HCT116 (cell line): ENCODE measurements around the gene EEA1. TPM values are rescaled to one million over a fixed set of nuclear protein-coding genes. Genes with fewer than 3 reads are reported as not detected.

Experiments
- ATAC-seq: fragments of 200-7000 bp; cut with Tn5 transposase; 2 replicates; pipeline ENCODE4 v1.9.1; 2020; ENCODE audit warnings: mild to moderate bottlenecking, moderate library complexity
- BruUV-seq: library from RNA; stranded (reverse); fragments of 400-500 nt; replicated peaks from 2 replicates; lab custom pipeline; 2021; lab: Mats Ljungman, UMichigan
- CTCF ChIA-PET: fragments of 300-600 bp; sonication (Branson Sonifier 250); formaldehyde crosslinking; loops from one replicate; lab custom pipeline; 2021; ENCODE audit warnings: antibody characterized with exemption; lab: Charles Lee
- POLR2A ChIA-PET: fragments of 300-600, 350-600 bp; sonication (Branson Sonifier 250); formaldehyde crosslinking; loops from one replicate; lab custom pipeline; 2021; ENCODE audit warnings: antibody characterized with exemption; lab: Charles Lee
- RAD21 ChIA-PET, 2 experiments: fragments of 300-600 bp; sonication (Branson Sonifier 250); formaldehyde crosslinking; loops; one replicate each; lab custom pipeline; 2023; ENCODE audit warnings: low total read pairs in 2 of 2; ENCODE audit not compliant: uncharacterized antibody in 2 of 2, unreplicated experiment in 2 of 2, low non-redundant PET in 1 of 2; lab: Charles Lee
- DNase-seq: peaks from one replicate; pipeline ENCODE4 v3.0.0-alpha.2; 2010; ENCODE audit warnings: low read depth, low spot score
- H2AFZ ChIP-seq: fragments of 200-600 bp; shearing (Covaris generic), sonication (generic); 2 replicates; pipeline ENCODE4 v1.6.1; 2017; ENCODE audit warnings: low read depth, mixed run types, mixed read lengths, antibody characterized with exemption, low read length; ENCODE audit not compliant: poor library complexity, severe bottlenecking
- H3K27ac ChIP-seq: 2 replicates; pipeline ENCODE4 v1.5.1; 2012; ENCODE audit warnings: low read depth, low read length
- H3K27me3 ChIP-seq: fragments of 200-600 bp; sonication (generic); 2 replicates; pipeline ENCODE4 v1.6.1; 2016; ENCODE audit warnings: mixed run types, low read length, mixed read lengths; ENCODE audit not compliant: insufficient read depth
- H3K36me3 ChIP-seq, 2 experiments: fragments of 200-500 bp in 1 of 2; fragments of 200-600 bp in 1 of 2; sonication (Bioruptor generic) in 1 of 2; sonication (generic) in 1 of 2; 2 replicates each; pipeline versions ENCODE4 v1.5.1 to v1.6.1; 2014 to 2016; ENCODE audit warnings: low read length in 2 of 2, inconsistent platforms in 1 of 2, mixed read lengths in 1 of 2, mixed run types in 1 of 2; ENCODE audit not compliant: insufficient read depth in 2 of 2, control insufficient read depth in 1 of 2
- H3K4me1 ChIP-seq, 2 experiments: fragments of 200-600 bp in 1 of 2; sonication (generic) in 1 of 2; 2 replicates each; pipeline versions ENCODE4 v1.5.1 to v1.6.1; 2012 to 2017; ENCODE audit warnings: low read length in 2 of 2, inconsistent platforms in 1 of 2, mild to moderate bottlenecking in 1 of 2, mixed read lengths in 1 of 2, mixed run types in 1 of 2, moderate library complexity in 1 of 2; ENCODE audit not compliant: insufficient read depth in 2 of 2, control insufficient read depth in 1 of 2
- H3K4me2 ChIP-seq: fragments of 200-600 bp; sonication (generic); 2 replicates; pipeline ENCODE4 v1.6.1; 2017; ENCODE audit warnings: mixed run types, low read length, mixed read lengths
- H3K4me3 ChIP-seq, 2 experiments: fragments of 200-600 bp in 1 of 2; sonication (generic) in 1 of 2; replicated peaks in 1 of 2; 2 replicates each; pipeline ENCODE4 v1.5.1; 2011 to 2016; ENCODE audit warnings: low read length in 2 of 2, control low read depth in 1 of 2, low read depth in 1 of 2, mild to moderate bottlenecking in 1 of 2, mixed read lengths in 1 of 2, mixed run types in 1 of 2
- H3K79me2 ChIP-seq: fragments of 200-600 bp; sonication (generic); 2 replicates; pipeline ENCODE4 v1.6.1; 2017; ENCODE audit warnings: mild to moderate bottlenecking, mixed run types, low read length, moderate library complexity, mixed read lengths; ENCODE audit not compliant: insufficient read depth
- H3K9ac ChIP-seq: fragments of 200-600 bp; sonication (generic); 2 replicates; pipeline ENCODE4 v1.6.1; 2016; ENCODE audit warnings: low read length, mixed read lengths
- H3K9me2 ChIP-seq: fragments of 200-600 bp; sonication (generic), shearing (Covaris generic); 2 replicates; pipeline ENCODE4 v1.6.1; 2017; ENCODE audit warnings: mixed run types, mild to moderate bottlenecking, moderate library complexity; ENCODE audit not compliant: insufficient read depth
- H3K9me3 ChIP-seq, 2 experiments: fragments of 200-500 bp in 1 of 2; fragments of 200-600 bp in 1 of 2; sonication (Bioruptor generic) in 1 of 2; sonication (generic) in 1 of 2; 2 replicates each; pipeline ENCODE4 v1.6.1; 2014 to 2017; ENCODE audit warnings: low read length in 2 of 2, mixed read lengths in 2 of 2, inconsistent platforms in 1 of 2, low read depth in 1 of 2, mild to moderate bottlenecking in 1 of 2, mixed run types in 1 of 2, moderate library complexity in 1 of 2; ENCODE audit not compliant: control insufficient read depth in 1 of 2, insufficient read depth in 1 of 2
- H4K20me1 ChIP-seq: fragments of 200-600 bp; sonication (generic), shearing (Covaris generic); 2 replicates; pipeline ENCODE4 v1.6.1; 2017; ENCODE audit warnings: mixed run types, mild to moderate bottlenecking, moderate library complexity; ENCODE audit not compliant: insufficient read depth
- ATF3 ChIP-seq: IDR thresholded peaks from 2 replicates; pipeline ENCODE4 v1.6.1; 2012
- CBX3 ChIP-seq: IDR thresholded peaks from 2 replicates; pipeline ENCODE4 v1.6.1; 2012; ENCODE audit warnings: low read depth
- CEBPB ChIP-seq: IDR thresholded peaks from 2 replicates; pipeline ENCODE4 v1.6.1; 2012; ENCODE audit warnings: low read depth
- FOSL1 ChIP-seq: IDR thresholded peaks from 2 replicates; pipeline ENCODE4 v1.6.1; 2012; ENCODE audit warnings: low read depth
- POLR2A ChIP-seq: IDR thresholded peaks from 2 replicates; pipeline ENCODE4 v1.7.0; 2011; ENCODE audit warnings: borderline replicate concordance; ENCODE audit not compliant: insufficient read depth, insufficient read length; ENCODE audit errors: extremely low read depth
- SIN3A ChIP-seq: IDR thresholded peaks from 2 replicates; pipeline ENCODE4 v1.6.1; 2012; ENCODE audit warnings: low read depth
- SP1 ChIP-seq: IDR thresholded peaks from 2 replicates; pipeline ENCODE4 v1.6.1; 2012; ENCODE audit warnings: low read depth
- intact Hi-C: fragments of 100-400 bp; cut with micrococcal nuclease; formaldehyde crosslinking; loops from 2 replicates; pipeline ENCODE4 v1.10.0; 2022
- total RNA-seq: library from RNA; stranded (reverse); gene quantifications from one replicate; pipeline ENCODE4 v1.2.1, GENCODE V29; 2021; ENCODE audit not compliant: unreplicated experiment
- TF ChIP-seq, protein P1 (sequence below): IDR thresholded peaks from 2 replicates; pipeline ENCODE4 v1.6.1; 2012
- TF ChIP-seq, protein P2 (sequence below): IDR thresholded peaks from 2 replicates; pipeline ENCODE4 v1.6.1; 2012; ENCODE audit warnings: low read depth

The EEA1 gene
- total RNA-seq, 1 experiment from 2014 or later, result 13.8 TPM

- Histone ChIP-seq H3K4me1 (peaks cover 0 to 3% of the 10 kb centered on the region in 2 experiments; a peak in 2 of 4 replicates), H3K4me2 (no peak overlapping the region), H3K9me2 (no peaks in the 10 kb centered on the region), H4K20me1 (no peaks in the 10 kb centered on the region), H3K79me2 (peaks cover 27% of the 10 kb centered on the region), H3K9ac (no peak overlapping the region)
- BruUV-seq, result no TSS peak
- RAD21 ChIA-PET, result no interaction called here
- no peak for TF ChIP-seq ATF3
- TF ChIP-seq, protein P1, sequence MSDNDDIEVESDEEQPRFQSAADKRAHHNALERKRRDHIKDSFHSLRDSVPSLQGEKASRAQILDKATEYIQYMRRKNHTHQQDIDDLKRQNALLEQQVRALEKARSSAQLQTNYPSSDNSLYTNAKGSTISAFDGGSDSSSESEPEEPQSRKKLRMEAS, result no peak
- TF ChIP-seq, protein P2, sequence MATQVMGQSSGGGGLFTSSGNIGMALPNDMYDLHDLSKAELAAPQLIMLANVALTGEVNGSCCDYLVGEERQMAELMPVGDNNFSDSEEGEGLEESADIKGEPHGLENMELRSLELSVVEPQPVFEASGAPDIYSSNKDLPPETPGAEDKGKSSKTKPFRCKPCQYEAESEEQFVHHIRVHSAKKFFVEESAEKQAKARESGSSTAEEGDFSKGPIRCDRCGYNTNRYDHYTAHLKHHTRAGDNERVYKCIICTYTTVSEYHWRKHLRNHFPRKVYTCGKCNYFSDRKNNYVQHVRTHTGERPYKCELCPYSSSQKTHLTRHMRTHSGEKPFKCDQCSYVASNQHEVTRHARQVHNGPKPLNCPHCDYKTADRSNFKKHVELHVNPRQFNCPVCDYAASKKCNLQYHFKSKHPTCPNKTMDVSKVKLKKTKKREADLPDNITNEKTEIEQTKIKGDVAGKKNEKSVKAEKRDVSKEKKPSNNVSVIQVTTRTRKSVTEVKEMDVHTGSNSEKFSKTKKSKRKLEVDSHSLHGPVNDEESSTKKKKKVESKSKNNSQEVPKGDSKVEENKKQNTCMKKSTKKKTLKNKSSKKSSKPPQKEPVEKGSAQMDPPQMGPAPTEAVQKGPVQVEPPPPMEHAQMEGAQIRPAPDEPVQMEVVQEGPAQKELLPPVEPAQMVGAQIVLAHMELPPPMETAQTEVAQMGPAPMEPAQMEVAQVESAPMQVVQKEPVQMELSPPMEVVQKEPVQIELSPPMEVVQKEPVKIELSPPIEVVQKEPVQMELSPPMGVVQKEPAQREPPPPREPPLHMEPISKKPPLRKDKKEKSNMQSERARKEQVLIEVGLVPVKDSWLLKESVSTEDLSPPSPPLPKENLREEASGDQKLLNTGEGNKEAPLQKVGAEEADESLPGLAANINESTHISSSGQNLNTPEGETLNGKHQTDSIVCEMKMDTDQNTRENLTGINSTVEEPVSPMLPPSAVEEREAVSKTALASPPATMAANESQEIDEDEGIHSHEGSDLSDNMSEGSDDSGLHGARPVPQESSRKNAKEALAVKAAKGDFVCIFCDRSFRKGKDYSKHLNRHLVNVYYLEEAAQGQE, result no peak
- no peak for TF ChIP-seq POLR2A
- no peak for TF ChIP-seq CEBPB
- no peak for TF ChIP-seq FOSL1
- TF ChIP-seq SIN3A, result no peak
- TF ChIP-seq SP1, result no peak
- TF ChIP-seq CBX3, result no peak
- TF ChIP-seq, all 23 proteins: peak for 0
- Histone ChIP-seq H3K9me3 (no peaks in the 10 kb centered on the region), H3K27ac (no peak overlapping the region), H3K36me3 (no peaks in the 10 kb centered on the region), H3K27me3 (no peaks in the 10 kb centered on the region), H3K4me3 (no peak overlapping the region), H2AFZ (no peak overlapping the region)
- ChIA-PET POLR2A (no interaction called here), CTCF (no interaction called here)
- ATAC-seq (no peak; the same call in 1 of the 2 replicates), DNase-seq (no peak)
- intact Hi-C loops, result no loop called here
Observed at GRCh38 chr12:92905811-92906554, 23.1 kb downstream of the EEA1 start.
